Neutrophil (primary cell): ENCODE results near the gene MCC.
"Not testable (repeated sequence)": the region's sequence is repeated elsewhere in the genome, so short reads cannot be mapped to it uniquely, and the experiment has no call there.

Experiments
- H3K27ac ChIP-seq: fragments of 200-600 bp; sonication (generic); 2 replicates; pipeline ENCODE4 v1.5.1; 2016; ENCODE audit warnings: mild to moderate bottlenecking, moderate library complexity
- H3K27me3 ChIP-seq: fragments of 200-600 bp; sonication (generic); 2 replicates; pipeline ENCODE4 v1.6.0; 2016; ENCODE audit warnings: mild to moderate bottlenecking
- H3K36me3 ChIP-seq: fragments of 200-600 bp; sonication (generic); 2 replicates; pipeline ENCODE4 v1.5.1; 2017
- H3K4me1 ChIP-seq, 2 experiments: fragments of 200-600 bp in 1 of 2; sonication (generic) in 1 of 2; 1 replicate in 1 of 2; 2 replicates in 1 of 2; pipeline versions ENCODE4 v1.5.1 to v1.6.1; 2013 to 2016; ENCODE audit warnings: low read depth in 1 of 2, low read length in 1 of 2, mild to moderate bottlenecking in 1 of 2, moderate library complexity in 1 of 2; ENCODE audit not compliant: control insufficient read depth in 1 of 2, insufficient read depth in 1 of 2
- H3K4me3 ChIP-seq, 2 experiments: fragments of 200-600 bp in 1 of 2; sonication (generic) in 1 of 2; 1 replicate in 1 of 2; 2 replicates in 1 of 2; pipeline ENCODE4 v1.5.1; 2013 to 2016; ENCODE audit warnings: low read depth in 1 of 2, low read length in 1 of 2, mild to moderate bottlenecking in 1 of 2, moderate library complexity in 1 of 2
- H3K9me3 ChIP-seq: fragments of 200-600 bp; sonication (generic); 2 replicates; pipeline ENCODE4 v1.5.1; 2016
- TF ChIP-seq, protein P1 (sequence below): fragments of 200-600 bp; sonication (generic); IDR thresholded peaks from 2 replicates; pipeline ENCODE4 v1.5.1; 2016; ENCODE audit warnings: antibody characterized with exemption

The MCC gene

DNA sequence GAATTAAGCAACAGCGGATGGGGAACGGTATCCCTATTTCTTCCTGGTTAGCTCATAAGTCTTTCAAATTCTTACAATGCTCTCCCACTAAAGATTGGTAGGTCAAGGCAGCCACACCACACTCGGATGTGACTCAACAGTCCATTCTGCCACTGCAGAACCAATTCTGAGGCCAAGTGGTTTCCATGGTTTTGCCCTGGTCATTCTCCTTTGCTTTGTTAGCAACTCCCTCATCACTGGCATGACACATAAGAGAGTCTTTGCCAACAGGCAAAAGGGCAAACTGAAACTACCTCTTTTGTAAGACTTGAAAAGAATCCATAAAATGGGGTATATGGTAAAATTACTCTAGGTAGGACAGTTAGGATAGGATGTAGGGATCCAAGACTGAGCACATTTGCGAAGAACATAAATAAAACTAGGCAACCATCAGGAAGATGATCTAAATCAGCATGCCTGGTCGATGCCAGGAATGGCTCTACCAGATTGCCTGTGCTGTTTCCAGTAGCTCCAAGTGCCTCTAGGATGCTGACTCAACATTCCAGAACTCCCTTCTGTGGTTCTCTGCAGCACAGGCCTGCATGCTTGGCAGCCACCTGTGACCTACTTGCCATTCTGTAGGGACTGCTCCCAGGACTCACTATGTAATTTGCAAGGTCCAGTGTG is 406.2 kb downstream of the MCC start:
- Histone ChIP-seq H3K27ac (no peak overlapping the region), H3K27me3 (peaks cover 14% of the 10 kb centered on the region), H3K36me3 (no peaks in the 10 kb centered on the region), H3K9me3 (no peaks in the 10 kb centered on the region), H3K4me1 (no peaks in the 10 kb centered on the region), H3K4me3 (no peak overlapping the region)
- TF ChIP-seq, protein P1, sequence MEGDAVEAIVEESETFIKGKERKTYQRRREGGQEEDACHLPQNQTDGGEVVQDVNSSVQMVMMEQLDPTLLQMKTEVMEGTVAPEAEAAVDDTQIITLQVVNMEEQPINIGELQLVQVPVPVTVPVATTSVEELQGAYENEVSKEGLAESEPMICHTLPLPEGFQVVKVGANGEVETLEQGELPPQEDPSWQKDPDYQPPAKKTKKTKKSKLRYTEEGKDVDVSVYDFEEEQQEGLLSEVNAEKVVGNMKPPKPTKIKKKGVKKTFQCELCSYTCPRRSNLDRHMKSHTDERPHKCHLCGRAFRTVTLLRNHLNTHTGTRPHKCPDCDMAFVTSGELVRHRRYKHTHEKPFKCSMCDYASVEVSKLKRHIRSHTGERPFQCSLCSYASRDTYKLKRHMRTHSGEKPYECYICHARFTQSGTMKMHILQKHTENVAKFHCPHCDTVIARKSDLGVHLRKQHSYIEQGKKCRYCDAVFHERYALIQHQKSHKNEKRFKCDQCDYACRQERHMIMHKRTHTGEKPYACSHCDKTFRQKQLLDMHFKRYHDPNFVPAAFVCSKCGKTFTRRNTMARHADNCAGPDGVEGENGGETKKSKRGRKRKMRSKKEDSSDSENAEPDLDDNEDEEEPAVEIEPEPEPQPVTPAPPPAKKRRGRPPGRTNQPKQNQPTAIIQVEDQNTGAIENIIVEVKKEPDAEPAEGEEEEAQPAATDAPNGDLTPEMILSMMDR = no peak

DNA sequence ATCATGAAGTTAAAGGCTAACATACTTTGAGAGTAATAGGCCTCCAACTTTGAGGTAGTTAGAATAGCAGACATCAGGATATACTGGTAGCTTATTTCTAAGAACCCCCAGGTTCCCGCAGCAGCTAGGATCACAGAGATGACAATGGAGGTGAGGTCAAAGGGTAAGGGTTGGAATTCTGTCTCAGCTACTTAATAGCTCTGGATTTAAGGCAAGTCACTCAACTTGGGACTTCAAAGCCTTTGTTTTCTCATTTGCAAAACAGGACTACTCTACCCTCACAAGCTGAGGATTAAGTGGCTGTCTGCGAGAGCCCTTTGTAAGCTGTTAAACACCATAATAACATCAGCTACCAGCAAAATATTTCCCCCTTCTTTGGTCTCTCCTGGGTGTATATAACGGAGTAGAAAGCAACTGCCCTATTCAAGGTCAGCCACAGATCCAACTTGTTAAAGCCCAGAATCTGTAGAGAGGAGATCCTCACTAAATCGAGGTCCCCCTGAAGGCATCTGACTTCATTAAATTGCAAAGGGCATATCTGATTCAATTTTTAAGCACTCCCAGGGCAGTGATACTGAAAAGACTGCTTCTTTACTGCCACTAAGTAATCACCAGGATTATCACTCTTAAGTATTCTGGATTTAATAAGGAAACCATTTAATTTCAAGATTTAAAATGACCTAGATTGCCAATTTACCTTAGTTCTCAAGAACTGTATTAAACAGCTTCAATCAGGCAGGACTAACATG is 407.0 kb downstream of the MCC start:
- no peak overlapping the region for H3K27ac ChIP-seq

DNA sequence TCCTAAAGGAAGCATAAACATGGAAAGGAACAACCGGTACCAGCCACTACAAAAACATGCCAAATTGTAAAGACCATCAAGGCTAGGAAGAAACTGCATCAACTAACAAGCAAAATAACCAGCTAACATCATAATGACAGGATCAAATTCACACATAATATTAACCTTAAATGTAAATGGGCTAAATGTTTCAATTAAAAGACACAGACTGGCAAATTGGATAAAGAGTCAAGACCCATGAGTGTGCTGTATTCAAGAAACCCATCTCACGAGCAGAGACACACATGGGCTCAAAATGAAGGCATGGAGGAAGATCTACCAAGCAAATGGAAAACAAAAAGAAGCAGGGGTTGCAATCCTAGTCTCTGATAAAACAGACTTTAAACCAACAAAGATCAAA is 411.6 kb downstream of the MCC start:
- H3K4me3 ChIP-seq, H3K27me3 ChIP-seq, H3K9me3 ChIP-seq, H3K4me1 ChIP-seq, H3K36me3 ChIP-seq, H3K27ac ChIP-seq: not testable (repeated sequence)

More for the DNA sequence above, 407.0 kb downstream of the MCC start:
- Histone ChIP-seq H3K9me3 (no peaks in the 10 kb centered on the region), H3K27me3 (peaks cover 10% of the 10 kb centered on the region), H3K4me1 (no peaks in the 10 kb centered on the region), H3K36me3 (no peaks in the 10 kb centered on the region), H3K4me3 (no peak overlapping the region)
- TF ChIP-seq, protein P1 = no peak

DNA sequence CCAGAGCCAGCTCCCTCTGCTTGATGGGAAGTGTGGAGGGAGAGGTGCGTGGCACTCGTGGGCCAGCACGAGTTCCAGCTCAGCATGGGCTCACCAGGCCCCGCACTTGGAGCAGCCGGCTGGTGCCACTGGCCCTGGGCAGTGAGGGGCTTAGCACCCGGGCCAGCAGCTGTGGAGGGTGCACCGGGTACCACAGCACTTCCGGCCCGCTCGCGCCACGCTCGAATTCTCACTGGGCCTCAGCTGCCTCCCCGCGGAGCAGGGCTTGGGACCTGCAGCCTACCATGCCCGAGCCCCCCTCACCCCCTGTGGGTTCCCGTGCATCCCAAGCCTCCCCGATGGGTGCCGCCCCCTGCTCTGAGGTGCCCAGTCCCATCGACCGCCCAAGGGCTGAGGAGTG is 413.2 kb downstream of the MCC start:
- TF ChIP-seq, protein P1 = no peak
- Histone ChIP-seq H3K36me3 (no peaks in the 10 kb centered on the region), H3K27me3 (no peaks in the 10 kb centered on the region), H3K4me3 (no peak overlapping the region), H3K4me1 (no peaks in the 10 kb centered on the region), H3K27ac (no peak overlapping the region), H3K9me3 (no peaks in the 10 kb centered on the region)

DNA sequence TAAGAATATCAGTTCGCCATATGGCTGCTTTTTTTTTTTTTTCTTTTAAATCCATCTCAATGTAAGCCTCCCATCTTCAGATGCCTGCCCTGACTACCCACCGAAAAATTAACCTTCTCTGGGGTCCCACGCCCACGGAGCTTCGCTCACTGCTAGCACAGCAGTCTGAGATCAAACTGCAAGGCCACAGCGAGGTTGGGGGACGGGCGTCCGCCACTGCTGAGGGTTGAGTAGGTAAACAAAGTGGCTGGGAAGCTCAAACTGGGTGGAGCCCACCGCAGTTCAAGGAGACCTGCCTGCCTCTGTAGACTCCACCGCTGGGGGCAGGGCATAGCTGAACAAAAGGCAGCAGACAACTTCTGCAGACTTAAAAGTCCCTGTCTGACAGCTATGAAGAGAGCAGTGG is 414.6 kb downstream of the MCC start:
- H3K27me3 ChIP-seq, H3K4me1 ChIP-seq, H3K27ac ChIP-seq, H3K9me3 ChIP-seq, H3K36me3 ChIP-seq, H3K4me3 ChIP-seq: not testable (repeated sequence)

DNA sequence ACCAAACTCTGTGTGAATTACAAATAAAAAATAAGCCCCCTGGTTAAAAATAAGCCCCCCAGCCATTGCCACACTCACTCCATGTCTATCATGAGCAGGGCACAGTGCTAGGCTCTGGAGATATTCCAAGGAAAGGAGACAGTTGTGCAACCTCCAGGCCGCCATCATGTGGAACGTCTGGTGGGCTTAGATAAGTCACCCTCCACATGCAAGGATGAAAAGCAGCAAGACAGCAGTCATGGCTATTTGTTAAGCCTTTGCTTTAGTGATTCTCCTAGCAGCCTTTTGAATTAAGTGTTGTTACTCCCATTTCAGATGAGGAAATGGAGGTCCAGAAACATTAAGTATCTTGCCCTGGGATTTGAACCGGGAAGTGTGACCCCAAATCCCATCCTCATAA is 416.9 kb downstream of the MCC start:
- H3K4me1 ChIP-seq = no peaks in the 10 kb centered on the region
- no peaks in the 10 kb centered on the region for H3K36me3 ChIP-seq
- H3K27me3 ChIP-seq = no peaks in the 10 kb centered on the region
- TF ChIP-seq, protein P1 = no peak
- H3K9me3 ChIP-seq = no peaks in the 10 kb centered on the region
- no peak overlapping the region for H3K4me3 ChIP-seq
- no peak overlapping the region for H3K27ac ChIP-seq
